H9 (cell line): Measurements from ENCODE around the gene SEMA3C. TPM values are rescaled to one million over a fixed set of nuclear protein-coding genes. Genes with fewer than 3 reads are reported as not detected.

ENCODE experiments used
- DNase-seq: peaks from one replicate; pipeline ENCODE4 v3.0.0-alpha.2; 2017
- H2AFZ ChIP-seq: one replicate; pipeline ENCODE4 v1.6.1; 2013; ENCODE audit warnings: mild to moderate bottlenecking, low read length, control low read depth, moderate library complexity
- H2AK5ac ChIP-seq: 2 replicates; pipeline ENCODE4 v1.6.1; 2013; ENCODE audit warnings: low read length, control low read depth, mixed read lengths; ENCODE audit not compliant: insufficient read length
- H2BK120ac ChIP-seq: one replicate; pipeline ENCODE4 v1.6.1; 2013; ENCODE audit warnings: low read depth, mild to moderate bottlenecking, low read length, control low read depth, inconsistent platforms; ENCODE audit not compliant: poor library complexity, severe bottlenecking
- H2BK12ac ChIP-seq: 2 replicates; pipeline ENCODE4 v1.6.1; 2013; ENCODE audit warnings: low read length, control low read depth, mixed read lengths, low read depth; ENCODE audit not compliant: insufficient read length
- H2BK15ac ChIP-seq: 2 replicates; pipeline ENCODE4 v1.6.1; 2013; ENCODE audit warnings: low read depth, low read length, control low read depth
- H2BK20ac ChIP-seq: one replicate; pipeline ENCODE4 v1.6.1; 2013; ENCODE audit warnings: low read depth, mild to moderate bottlenecking, low read length, control low read depth, inconsistent platforms; ENCODE audit not compliant: poor library complexity, severe bottlenecking
- H2BK5ac ChIP-seq: 2 replicates; pipeline ENCODE4 v1.6.1; 2013; ENCODE audit warnings: low read length, control low read depth, mixed read lengths; ENCODE audit not compliant: insufficient read length
- H3K14ac ChIP-seq: 2 replicates; pipeline ENCODE4 v1.6.1; 2013; ENCODE audit warnings: low read length, control low read depth; ENCODE audit not compliant: insufficient read depth
- H3K18ac ChIP-seq: 2 replicates; pipeline ENCODE4 v1.6.1; 2013; ENCODE audit warnings: low read depth, mild to moderate bottlenecking, mixed read lengths, low read length, control low read depth; ENCODE audit not compliant: insufficient read length
- H3K23ac ChIP-seq: 2 replicates; pipeline ENCODE4 v1.6.1; 2013; ENCODE audit warnings: low read length, control low read depth, mixed read lengths, low read depth; ENCODE audit not compliant: insufficient read length
- H3K23me2 ChIP-seq: 2 replicates; pipeline ENCODE4 v1.6.1; 2013; ENCODE audit warnings: low read depth, mild to moderate bottlenecking, mixed read lengths, low read length, control low read depth; ENCODE audit not compliant: insufficient read length, poor library complexity, severe bottlenecking
- H3K27ac ChIP-seq: 2 replicates; pipeline ENCODE4 v1.5.1; 2013; ENCODE audit warnings: low read length, control low read depth, mixed read lengths, low read depth; ENCODE audit not compliant: insufficient read length
- H3K27me3 ChIP-seq: 2 replicates; pipeline ENCODE4 v1.6.1; 2013; ENCODE audit warnings: low read length, control low read depth, inconsistent platforms; ENCODE audit not compliant: insufficient read depth
- H3K4ac ChIP-seq: 2 replicates; pipeline ENCODE4 v1.6.1; 2013; ENCODE audit warnings: low read depth, mild to moderate bottlenecking, control low read depth, inconsistent platforms, low read length, moderate library complexity
- H3K4me1 ChIP-seq: 2 replicates; pipeline ENCODE4 v1.6.1; 2013; ENCODE audit warnings: low read length, control low read depth, inconsistent platforms; ENCODE audit not compliant: insufficient read depth
- H3K4me2 ChIP-seq: 2 replicates; pipeline ENCODE4 v1.6.1; 2013; ENCODE audit warnings: low read length, control low read depth, mixed read lengths; ENCODE audit not compliant: insufficient read length, insufficient read depth
- H3K56ac ChIP-seq: 2 replicates; pipeline ENCODE4 v1.6.1; 2013; ENCODE audit warnings: low read depth, mild to moderate bottlenecking, mixed read lengths, low read length, control low read depth; ENCODE audit not compliant: insufficient read length
- H3K79me1 ChIP-seq: 2 replicates; pipeline ENCODE4 v1.6.1; 2013; ENCODE audit warnings: low read depth, mild to moderate bottlenecking, moderate library complexity, low read length, control low read depth, inconsistent platforms; ENCODE audit not compliant: insufficient read depth, poor library complexity, severe bottlenecking
- H3K79me2 ChIP-seq: 2 replicates; pipeline ENCODE4 v1.6.1; 2013; ENCODE audit warnings: low read length, control low read depth, inconsistent platforms; ENCODE audit not compliant: insufficient read depth
- H3K9ac ChIP-seq: 2 replicates; pipeline ENCODE4 v1.6.1; 2013; ENCODE audit warnings: low read length, control low read depth, mixed read lengths; ENCODE audit not compliant: insufficient read length; ENCODE audit errors: extremely low read depth
- H3K9me3 ChIP-seq: one replicate; pipeline ENCODE4 v1.6.1; 2013; ENCODE audit warnings: low read depth, low read length, inconsistent platforms; ENCODE audit not compliant: control insufficient read depth
- H3T11ph ChIP-seq: one replicate; pipeline ENCODE4 v1.6.1; 2013; ENCODE audit warnings: mild to moderate bottlenecking, low read length, control low read depth, inconsistent platforms
- H4K20me1 ChIP-seq: one replicate; pipeline ENCODE4 v1.6.1; 2013; ENCODE audit not compliant: control insufficient read depth, insufficient read length, insufficient read depth
- H4K5ac ChIP-seq: 2 replicates; pipeline ENCODE4 v1.6.1; 2013; ENCODE audit warnings: low read depth, mild to moderate bottlenecking, mixed read lengths, low read length, control low read depth; ENCODE audit not compliant: insufficient read length
- H4K8ac ChIP-seq: replicated peaks from 2 replicates; pipeline ENCODE4 v1.6.1; 2013; ENCODE audit warnings: low read length, control low read depth, mixed read lengths, low read depth; ENCODE audit not compliant: insufficient read length
- H4K91ac ChIP-seq: 2 replicates; pipeline ENCODE4 v1.6.1; 2013; ENCODE audit warnings: low read depth, mild to moderate bottlenecking, moderate library complexity, mixed read lengths, low read length, control low read depth; ENCODE audit not compliant: insufficient read length
- H3K27ac Mint-ChIP-seq, 3 experiments: 2 replicates in 2 of 3; 3 replicates in 1 of 3; pipeline ENCODE4 v1.8.0; 2020 to 2021; ENCODE audit warnings: mixed read lengths in 3 of 3, mild to moderate bottlenecking in 1 of 3, moderate library complexity in 1 of 3
- H3K27me3 Mint-ChIP-seq: 2 replicates; pipeline ENCODE4 v1.8.0; 2021; ENCODE audit warnings: low read depth, mild to moderate bottlenecking, moderate library complexity, mixed read lengths
- H3K36me3 Mint-ChIP-seq, 3 experiments: 2 replicates in 2 of 3; 3 replicates in 1 of 3; pipeline ENCODE4 v1.8.0; 2020 to 2021; ENCODE audit warnings: low read depth in 3 of 3, mixed read lengths in 3 of 3; ENCODE audit not compliant: insufficient read depth in 1 of 3
- H3K4me1 Mint-ChIP-seq, 2 experiments: 2 replicates each; pipeline ENCODE4 v1.8.0; 2020; ENCODE audit warnings: mixed read lengths in 2 of 2
- H3K4me3 Mint-ChIP-seq, 2 experiments: 2 replicates in 1 of 2; 3 replicates in 1 of 2; pipeline ENCODE4 v1.8.0; 2020 to 2021; ENCODE audit warnings: mild to moderate bottlenecking in 2 of 2, mixed read lengths in 2 of 2, moderate library complexity in 1 of 2
- H3K9me3 Mint-ChIP-seq, 2 experiments: 2 replicates in 1 of 2; 3 replicates in 1 of 2; pipeline ENCODE4 v1.8.0; 2020; ENCODE audit warnings: mild to moderate bottlenecking in 2 of 2, mixed read lengths in 2 of 2, moderate library complexity in 1 of 2
- CTCF ChIP-seq: fragments of 200-600 bp; sonication (generic); conservative IDR thresholded peaks from 3 replicates; pipeline ENCODE4 v1.8.0; 2021; ENCODE audit warnings: antibody characterized with exemption, mild to moderate bottlenecking
- WGBS: extraction: QIAGEN DNeasy Blood & Tissue Kit; methylation state at CpG from one replicate; pipeline ENCODE4 v1.1.7; 2013; ENCODE audit warnings: missing lambda C conversion rate, low lambda C conversion rate, mixed read lengths; ENCODE audit not compliant: insufficient read length; ENCODE audit errors: extremely low coverage; 5-methylcytosine and 5-hydroxymethylcytosine counted together
- total RNA-seq: library from RNA; stranded (reverse); gene quantifications from 2 replicates; pipeline ENCODE4 v1.2.1, GENCODE V29; 2021

Gene SEMA3C
- total RNA-seq, 1 experiment from 2014 or later = 1.6 TPM

DNA sequence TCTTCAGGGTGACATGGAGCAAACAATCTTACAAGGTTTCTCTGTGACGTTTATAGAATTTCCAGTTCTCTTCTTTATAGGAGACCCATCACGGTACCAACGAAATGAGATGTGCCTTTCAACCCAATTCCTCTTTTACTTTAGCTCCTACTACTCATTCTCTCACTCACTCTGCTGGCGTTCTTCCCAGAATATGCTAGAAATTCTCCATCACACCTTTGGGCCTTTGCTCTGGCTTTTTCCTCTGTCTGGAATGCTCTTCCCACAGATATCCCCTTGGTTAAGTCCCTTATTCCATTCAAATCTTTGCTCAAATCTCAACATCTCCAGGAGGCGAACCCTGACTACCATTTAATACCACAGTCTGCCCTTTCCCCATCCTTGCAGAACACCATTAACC, 39.0 kb downstream of the SEMA3C start:
- peaks cover 0 to 12% of the 10 kb centered on the region in 2 experiments; a peak in 2 of 4 replicates for H3K4me1 Mint-ChIP-seq
- H4K91ac ChIP-seq = no peak overlapping the region
- H3K23me2 ChIP-seq = no peaks in the 10 kb centered on the region
- H3K56ac ChIP-seq = no peak overlapping the region
- WGBS = no CpG with 5 or more reads among the region's 5 CpGs
- no peak overlapping the region for H2BK20ac ChIP-seq
- H3K23ac ChIP-seq = no peak overlapping the region
- no peak overlapping the region for H2AK5ac ChIP-seq
- TF ChIP-seq CTCF = no peak
- H3K9me3 ChIP-seq = no peaks in the 10 kb centered on the region
- H4K5ac ChIP-seq = no peak overlapping the region
- DNase-seq = no peak
- H3K9ac ChIP-seq = no peak overlapping the region
- H3K79me2 ChIP-seq = no peaks in the 10 kb centered on the region
- no peaks in the 10 kb centered on the region for H3K36me3 Mint-ChIP-seq
- no peak overlapping the region for H2BK120ac ChIP-seq
- no peak overlapping the region for H3K4me2 ChIP-seq
- H4K8ac ChIP-seq = no peak overlapping the region
- no peak overlapping the region for H3K27ac ChIP-seq
- H3K79me1 ChIP-seq = no peaks in the 10 kb centered on the region
- H2AFZ ChIP-seq = no peak overlapping the region
- H3K27me3 ChIP-seq = no peaks in the 10 kb centered on the region
- H3K9me3 Mint-ChIP-seq = no peaks in the 10 kb centered on the region
- H3K4me1 ChIP-seq = no peaks in the 10 kb centered on the region
- no peak overlapping the region for H2BK5ac ChIP-seq
- H3K14ac ChIP-seq = no peak overlapping the region
- H3K27ac Mint-ChIP-seq = no peak overlapping the region
- H3K18ac ChIP-seq = no peak overlapping the region
- no peak overlapping the region for H3K4ac ChIP-seq
- no peaks in the 10 kb centered on the region for H4K20me1 ChIP-seq
- H2BK15ac ChIP-seq = no peak overlapping the region
- no peak overlapping the region for H3T11ph ChIP-seq
- no peaks in the 10 kb centered on the region for H3K27me3 Mint-ChIP-seq
- H2BK12ac ChIP-seq = no peak overlapping the region
- H3K4me3 Mint-ChIP-seq = no peak overlapping the region
